K562 (cell line): ENCODE results near the gene BTRC.

ENCODE experiments used
- HDAC6 ChIP-seq: IDR thresholded peaks from 2 replicates; pipeline ENCODE4 v1.6.1; 2012; ENCODE audit warnings: low read depth, mild to moderate bottlenecking, control low read depth, inconsistent platforms, low read length, moderate library complexity
- SRF ChIP-seq, 2 experiments: fragments of 250-450, 450-650 bp in 1 of 2; sonication (Bioruptor Pico) in 1 of 2; sonication (generic) in 1 of 2; formaldehyde crosslinking; IDR thresholded peaks; 2 replicates each; pipeline versions ENCODE4 v1.5.0 to v1.5.1; 2020 to 2022; ENCODE audit warnings: mild to moderate bottlenecking in 1 of 2, missing genetic modification reagents in 1 of 2

- TF ChIP-seq HDAC6 (no peak), SRF (CRISPR knock-in tag; IDR thresholded peaks at IDR 0.05) (no peak)
Observed at GRCh38 chr10:101602761-101603398, 248.9 kb downstream of the BTRC start.
